OCI-LY7 (cell line): Measurements from ENCODE around the gene PAQR4. TPM values are rescaled to one million over a fixed set of nuclear protein-coding genes. Genes with fewer than 3 reads are reported as not detected.

ENCODE experiments used
- BruUV-seq: library from RNA; stranded (reverse); fragments of 400-500 nt; replicated peaks from 2 replicates; lab custom pipeline; 2021; lab: Mats Ljungman, UMichigan
- CTCF ChIA-PET: fragments of 300-600 bp; sonication (Branson Sonifier 250); formaldehyde crosslinking; loops from one replicate; lab custom pipeline; 2022; ENCODE audit warnings: antibody characterized with exemption; ENCODE audit not compliant: unreplicated experiment; lab: Charles Lee
- POLR2A ChIA-PET: fragments of 300-600 bp; sonication (Branson Sonifier 250); formaldehyde crosslinking; loops from one replicate; lab custom pipeline; 2022; ENCODE audit warnings: antibody characterized with exemption; lab: Charles Lee
- DNase-seq: peaks from one replicate; pipeline ENCODE4 v3.0.0-alpha.2; 2015; ENCODE audit warnings: low spot score
- H2AFZ ChIP-seq: fragments of 200-600 bp; sonication (generic), shearing (Covaris generic); 2 replicates; pipeline ENCODE4 v1.6.1; 2014; ENCODE audit warnings: mild to moderate bottlenecking, antibody characterized with exemption, low read length, moderate library complexity
- H3K27ac ChIP-seq: fragments of 200-600 bp; sonication (generic); 2 replicates; pipeline ENCODE4 v1.5.1; 2014; ENCODE audit warnings: mixed run types, low read depth, mild to moderate bottlenecking, moderate library complexity, low read length, inconsistent platforms; ENCODE audit not compliant: poor library complexity, severe bottlenecking
- H3K36me3 ChIP-seq: fragments of 200-600 bp; sonication (generic); 2 replicates; pipeline ENCODE4 v1.6.1; 2014; ENCODE audit warnings: mild to moderate bottlenecking, antibody characterized with exemption, low read length, moderate library complexity, mixed read lengths; ENCODE audit not compliant: insufficient read depth
- H3K4me1 ChIP-seq: fragments of 200-600 bp; sonication (generic); 2 replicates; pipeline ENCODE4 v1.5.1; 2014; ENCODE audit warnings: mild to moderate bottlenecking, low read length; ENCODE audit not compliant: insufficient read depth, poor library complexity, severe bottlenecking
- H3K4me2 ChIP-seq: fragments of 200-600 bp; sonication (generic); 2 replicates; pipeline ENCODE4 v1.6.1; 2014; ENCODE audit warnings: mild to moderate bottlenecking, low read length
- H3K4me3 ChIP-seq: fragments of 200-600 bp; sonication (generic); 2 replicates; pipeline ENCODE4 v1.5.1; 2014; ENCODE audit warnings: mild to moderate bottlenecking, low read depth, low read length; ENCODE audit not compliant: poor library complexity, severe bottlenecking
- H3K79me2 ChIP-seq: fragments of 200-600 bp; sonication (generic); 2 replicates; pipeline ENCODE4 v1.6.1; 2016; ENCODE audit warnings: low read depth, mild to moderate bottlenecking, low read length, moderate library complexity, mixed read lengths; ENCODE audit not compliant: insufficient read depth
- H3K9me2 ChIP-seq: fragments of 200-600 bp; sonication (generic); 2 replicates; pipeline ENCODE4 v1.6.1; 2016; ENCODE audit warnings: mild to moderate bottlenecking, low read length, mixed read lengths; ENCODE audit not compliant: insufficient read depth
- H3K9me3 ChIP-seq: fragments of 200-600 bp; sonication (generic); 2 replicates; pipeline ENCODE4 v1.6.1; 2014; ENCODE audit warnings: mild to moderate bottlenecking, mixed run types, low read length, mixed read lengths
- H4K20me1 ChIP-seq: fragments of 200-600 bp; sonication (generic); 2 replicates; pipeline ENCODE4 v1.6.1; 2014; ENCODE audit warnings: mild to moderate bottlenecking, antibody characterized with exemption, low read length, moderate library complexity, mixed read lengths; ENCODE audit not compliant: insufficient read depth
- CTCF ChIP-seq: fragments of 200-600 bp; sonication (generic); conservative IDR thresholded peaks from 2 replicates; pipeline ENCODE4 v1.5.1; 2014; ENCODE audit warnings: mild to moderate bottlenecking, antibody characterized with exemption, low read length, moderate library complexity, mixed read lengths
- EZH2phosphoT487 ChIP-seq: fragments of 200-600 bp; sonication (generic); IDR thresholded peaks from 2 replicates; pipeline ENCODE4 v1.6.1; 2018; ENCODE audit warnings: low read depth, borderline replicate concordance, mild to moderate bottlenecking, mixed run types, antibody characterized with exemption, low read length, moderate library complexity, mixed read lengths
- intact Hi-C: fragments of 100-400 bp; cut with micrococcal nuclease; formaldehyde crosslinking; loops from one replicate; pipeline ENCODE4 v1.10.0; 2022; ENCODE audit not compliant: unreplicated experiment
- total RNA-seq, 2 experiments: library from RNA; depleted of rRNA in 1 of 2; stranded (reverse); fragments of >200 nt in 1 of 2; shearing (Covaris generic) in 1 of 2; gene quantifications; 2 replicates each; pipeline ENCODE4 v1.2.3, GENCODE V29; 2014 to 2022

Gene PAQR4
- total RNA-seq, 2 experiments from 2014 or later, result 49.1 to 59.7 TPM

- BruUV-seq, result no TSS peak
- Histone ChIP-seq H3K4me2 (peak overlapping the region; percentile 86), H3K4me1 (peaks cover 39% of the 10 kb centered on the region), H3K36me3 (no peaks in the 10 kb centered on the region), H4K20me1 (no peaks in the 10 kb centered on the region), H3K4me3 (peak overlapping the region; percentile 68), H3K9me3 (no peaks in the 10 kb centered on the region), H2AFZ (peak overlapping the region; percentile 30; the same call in 1 of the 2 replicates), H3K9me2 (no peaks in the 10 kb centered on the region), H3K27ac (no peak overlapping the region), H3K79me2 (no peaks in the 10 kb centered on the region)
- ChIA-PET CTCF (interaction anchor here (0.6 kb wide), 2 partner anchors 105 to 633 kb away, joined by 3 read pairs; no protein-coding TSS in a partner anchor), POLR2A (interaction anchor here (0.7 to 1.7 kb wide), 3 partner anchors 10 to 101 kb away, joined by 3 to 7 read pairs (median 3); no protein-coding TSS in a partner anchor)
- intact Hi-C loops, result loop anchor here (2.0 kb wide), 1 partner anchor 18 kb away; no protein-coding TSS in a partner anchor
- DNase-seq, result peak; percentile 44
- TF ChIP-seq EZH2phosphoT487, result no peak
- TF ChIP-seq CTCF, result no peak; the same call in 1 of the 2 replicates
Observed at GRCh38 chr16:3020604-3021448, 51.7 kb downstream of the PAQR4 start.

- no TSS peak for BruUV-seq
- Histone ChIP-seq H3K4me2 (peak overlapping the region; percentile 86), H3K4me1 (peaks cover 39% of the 10 kb centered on the region), H2AFZ (no peak overlapping the region), H3K79me2 (no peaks in the 10 kb centered on the region), H4K20me1 (no peaks in the 10 kb centered on the region), H3K27ac (peak overlapping the region; percentile 12), H3K4me3 (peak overlapping the region; percentile 68), H3K9me2 (no peaks in the 10 kb centered on the region), H3K9me3 (no peaks in the 10 kb centered on the region), H3K36me3 (peaks cover 5% of the 10 kb centered on the region; the same call in 1 of the 2 replicates)
- ChIA-PET POLR2A (interaction anchor here (1.7 kb wide), 1 partner anchor 14 kb away, joined by 7 read pairs; no protein-coding TSS in a partner anchor), CTCF (interaction anchor here (0.6 kb wide), 1 partner anchor 634 kb away, joined by 3 read pairs; no protein-coding TSS in a partner anchor)
- peak; percentile 80 for DNase-seq
- intact Hi-C loops, result loop anchor here (2.0 kb wide), 1 partner anchor 19 kb away; no protein-coding TSS in a partner anchor
- TF ChIP-seq CTCF (peak; percentile 66), EZH2phosphoT487 (no peak)
Observed at GRCh38 chr16:3021449-3022207, 52.5 kb downstream of the PAQR4 start.
